ENCODE data around the gene PRDM16. TPM values are rescaled to one million over a fixed set of nuclear protein-coding genes. Genes with fewer than 3 reads are reported as not detected.

PRDM16 gene
- polyA plus RNA-seq, 1 donor (not counting 4 experiments of a cell fraction or from before 2014, with no cell fraction given): 0.05 TPM

DNA sequence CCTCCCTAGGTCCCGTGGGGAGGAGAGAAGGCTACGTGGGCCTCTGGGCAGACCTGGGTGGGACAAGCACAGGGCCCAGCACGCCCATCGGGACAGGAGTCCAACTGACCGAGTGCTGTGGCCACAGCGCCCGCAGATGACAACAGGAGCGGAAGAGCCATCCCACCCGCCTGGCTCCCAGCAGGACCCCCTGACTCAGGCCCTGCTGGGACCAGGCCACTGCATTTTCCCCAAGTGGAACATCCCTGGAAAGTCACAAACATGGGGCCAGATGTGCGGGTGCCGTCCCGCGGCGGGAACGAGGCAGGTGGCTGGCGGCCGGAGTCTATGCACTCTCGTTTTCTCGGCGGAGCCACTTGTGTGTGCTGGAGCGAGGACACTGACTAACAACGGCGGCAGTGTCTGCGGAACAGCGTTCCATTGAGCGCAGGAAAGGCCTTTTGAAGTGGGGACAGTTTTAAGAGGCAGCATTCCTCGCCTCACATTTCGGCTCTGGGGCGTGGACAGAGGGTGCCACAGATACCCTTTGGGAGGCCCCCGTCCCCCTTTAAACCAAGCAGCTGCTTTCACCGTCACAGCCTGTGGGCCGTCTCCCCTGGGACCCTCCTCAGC is 291.7 kb downstream of the PRDM16 start:
- no peak overlapping the region for H3K27ac ChIP-seq (ENCODE audit: control insufficient read depth, insufficient read depth, low read length)
- TF ChIP-seq, protein P1, sequence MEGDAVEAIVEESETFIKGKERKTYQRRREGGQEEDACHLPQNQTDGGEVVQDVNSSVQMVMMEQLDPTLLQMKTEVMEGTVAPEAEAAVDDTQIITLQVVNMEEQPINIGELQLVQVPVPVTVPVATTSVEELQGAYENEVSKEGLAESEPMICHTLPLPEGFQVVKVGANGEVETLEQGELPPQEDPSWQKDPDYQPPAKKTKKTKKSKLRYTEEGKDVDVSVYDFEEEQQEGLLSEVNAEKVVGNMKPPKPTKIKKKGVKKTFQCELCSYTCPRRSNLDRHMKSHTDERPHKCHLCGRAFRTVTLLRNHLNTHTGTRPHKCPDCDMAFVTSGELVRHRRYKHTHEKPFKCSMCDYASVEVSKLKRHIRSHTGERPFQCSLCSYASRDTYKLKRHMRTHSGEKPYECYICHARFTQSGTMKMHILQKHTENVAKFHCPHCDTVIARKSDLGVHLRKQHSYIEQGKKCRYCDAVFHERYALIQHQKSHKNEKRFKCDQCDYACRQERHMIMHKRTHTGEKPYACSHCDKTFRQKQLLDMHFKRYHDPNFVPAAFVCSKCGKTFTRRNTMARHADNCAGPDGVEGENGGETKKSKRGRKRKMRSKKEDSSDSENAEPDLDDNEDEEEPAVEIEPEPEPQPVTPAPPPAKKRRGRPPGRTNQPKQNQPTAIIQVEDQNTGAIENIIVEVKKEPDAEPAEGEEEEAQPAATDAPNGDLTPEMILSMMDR (optimal IDR thresholded peaks at IDR 0.05 in 1 of 3, IDR thresholded peaks at IDR 0.05 in 1 of 3, conservative IDR thresholded peaks at IDR 0.05 in 1 of 3; ENCODE audit: extremely low read depth in 1 of 3, insufficient read depth in 2 of 3, low read length in 3 of 3): no peak
- TF ChIP-seq EZH2 (IDR thresholded peaks at IDR 0.05; ENCODE audit: low read length): no peak
- no peaks in the 10 kb centered on the region for H3K9me1 ChIP-seq (ENCODE audit: control insufficient read depth, extremely low read depth, insufficient read depth, low read length)
- no peaks in the 10 kb centered on the region for H4K20me1 ChIP-seq (ENCODE audit: control insufficient read depth, extremely low read depth, insufficient read depth, low read length)
- dilution Hi-C loops (cut with MboI; ENCODE audit: extremely low pct_ligation_motif_present, low sequenced_read_pairs): no loop called here
- H3K27me3 ChIP-seq (ENCODE audit: control insufficient read depth, extremely low read depth, insufficient read depth, low read length): no peaks in the 10 kb centered on the region
- H3K9me3 ChIP-seq (ENCODE audit: control insufficient read depth, low read depth, low read length): no peaks in the 10 kb centered on the region
- DNase-seq (ENCODE audit: low read depth, low spot score) (no peak), FAIRE-seq (no peak)
- H3K9ac ChIP-seq (ENCODE audit: control insufficient read depth, extremely low read depth, insufficient read depth, low read length): no peak overlapping the region
- no peaks in the 10 kb centered on the region for H3K36me3 ChIP-seq (ENCODE audit: control insufficient read depth in 2 of 2, extremely low read depth in 1 of 2, insufficient read depth in 2 of 2, low read length in 2 of 2)
- no peak overlapping the region for H2AFZ ChIP-seq (ENCODE audit: control insufficient read depth, low read length)
- H3K4me2 ChIP-seq (ENCODE audit: control insufficient read depth, extremely low read depth, insufficient read depth, low read depth, low read length): no peak overlapping the region
- H3K4me1 ChIP-seq (ENCODE audit: control insufficient read depth, extremely low read depth, insufficient read depth, low read length): no peaks in the 10 kb centered on the region
- H3K4me3 ChIP-seq (ENCODE audit: control insufficient read depth in 2 of 3, extremely low read depth in 1 of 3, insufficient read depth in 2 of 3, low read depth in 1 of 3, low read length in 3 of 3): no peak overlapping the region
- H3K79me2 ChIP-seq (ENCODE audit: control insufficient read depth, insufficient read depth, low read length): no peaks in the 10 kb centered on the region

DNA sequence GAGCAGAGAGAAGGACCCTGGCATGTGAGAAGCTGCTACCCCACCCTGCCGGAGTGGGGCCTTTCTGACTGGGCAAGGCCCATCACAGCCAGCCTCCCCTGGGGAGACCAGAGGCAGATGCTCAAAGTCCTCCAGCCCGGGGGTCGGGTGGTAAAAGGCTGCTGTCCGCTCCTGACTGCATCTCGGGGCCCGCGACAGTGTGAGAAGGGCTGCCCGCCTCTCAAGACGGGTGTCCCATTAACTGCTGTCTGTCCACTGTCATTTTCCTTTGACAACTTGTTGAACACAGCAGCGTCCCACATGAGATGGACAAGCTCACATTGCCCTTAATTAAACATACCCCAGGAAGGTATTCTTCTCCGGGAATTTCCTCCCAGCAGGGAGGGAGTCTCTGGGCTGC is 294.0 kb downstream of the PRDM16 start:
- Histone ChIP-seq H3K4me3 (ENCODE audit: control insufficient read depth in 2 of 3, extremely low read depth in 1 of 3, insufficient read depth in 2 of 3, low read depth in 1 of 3, low read length in 3 of 3) (no peak overlapping the region), H3K27ac (ENCODE audit: control insufficient read depth, insufficient read depth, low read length) (no peak overlapping the region), H3K4me2 (ENCODE audit: control insufficient read depth, extremely low read depth, insufficient read depth, low read depth, low read length) (no peak overlapping the region), H3K9me1 (ENCODE audit: control insufficient read depth, extremely low read depth, insufficient read depth, low read length) (no peaks in the 10 kb centered on the region), H3K36me3 (ENCODE audit: control insufficient read depth in 2 of 2, extremely low read depth in 1 of 2, insufficient read depth in 2 of 2, low read length in 2 of 2) (no peaks in the 10 kb centered on the region), H3K79me2 (ENCODE audit: control insufficient read depth, insufficient read depth, low read length) (no peaks in the 10 kb centered on the region), H3K27me3 (ENCODE audit: control insufficient read depth, extremely low read depth, insufficient read depth, low read length) (no peaks in the 10 kb centered on the region), H2AFZ (ENCODE audit: control insufficient read depth, low read length) (no peak overlapping the region), H3K4me1 (ENCODE audit: control insufficient read depth, extremely low read depth, insufficient read depth, low read length) (no peaks in the 10 kb centered on the region), H4K20me1 (ENCODE audit: control insufficient read depth, extremely low read depth, insufficient read depth, low read length) (no peaks in the 10 kb centered on the region), H3K9me3 (ENCODE audit: control insufficient read depth, low read depth, low read length) (no peaks in the 10 kb centered on the region), H3K9ac (ENCODE audit: control insufficient read depth, extremely low read depth, insufficient read depth, low read length) (no peak overlapping the region)
- no peak for FAIRE-seq
- TF ChIP-seq EZH2 (IDR thresholded peaks at IDR 0.05; ENCODE audit: low read length): no peak
- dilution Hi-C loops (cut with MboI; ENCODE audit: extremely low pct_ligation_motif_present, low sequenced_read_pairs): no loop called here
- no peak for DNase-seq (ENCODE audit: low read depth, low spot score)

DNA sequence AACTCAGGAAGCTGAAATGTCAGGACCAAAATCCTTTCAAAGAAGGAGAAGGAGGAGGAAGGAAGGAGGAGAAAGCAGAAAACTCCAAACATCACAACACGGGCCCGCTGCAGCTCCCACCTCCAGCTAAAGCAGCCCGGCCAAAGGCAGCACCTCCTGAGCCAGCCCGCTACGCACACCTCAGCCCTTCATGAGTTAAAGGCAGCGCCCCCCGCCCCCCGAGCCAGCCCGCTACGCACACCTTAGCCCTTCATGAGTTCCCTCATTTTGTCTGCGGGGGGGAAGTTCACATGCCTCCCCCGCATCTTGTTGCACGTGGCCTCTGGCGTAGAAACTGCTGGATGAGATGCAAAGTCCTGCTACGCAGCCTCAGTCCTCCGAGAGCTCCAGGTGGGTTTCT is 294.8 kb downstream of the PRDM16 start:
- Histone ChIP-seq H3K4me2 (ENCODE audit: control insufficient read depth, extremely low read depth, insufficient read depth, low read depth, low read length) (no peak overlapping the region), H4K20me1 (ENCODE audit: control insufficient read depth, extremely low read depth, insufficient read depth, low read length) (no peaks in the 10 kb centered on the region), H3K9ac (ENCODE audit: control insufficient read depth, extremely low read depth, insufficient read depth, low read length) (no peak overlapping the region), H3K36me3 (ENCODE audit: control insufficient read depth in 2 of 2, extremely low read depth in 1 of 2, insufficient read depth in 2 of 2, low read length in 2 of 2) (no peaks in the 10 kb centered on the region), H3K9me1 (ENCODE audit: control insufficient read depth, extremely low read depth, insufficient read depth, low read length) (no peaks in the 10 kb centered on the region), H3K79me2 (ENCODE audit: control insufficient read depth, insufficient read depth, low read length) (no peaks in the 10 kb centered on the region), H3K27ac (ENCODE audit: control insufficient read depth, insufficient read depth, low read length) (no peak overlapping the region), H3K27me3 (ENCODE audit: control insufficient read depth, extremely low read depth, insufficient read depth, low read length) (no peaks in the 10 kb centered on the region), H3K4me3 (ENCODE audit: control insufficient read depth in 2 of 3, extremely low read depth in 1 of 3, insufficient read depth in 2 of 3, low read depth in 1 of 3, low read length in 3 of 3) (no peak overlapping the region), H2AFZ (ENCODE audit: control insufficient read depth, low read length) (no peak overlapping the region), H3K4me1 (ENCODE audit: control insufficient read depth, extremely low read depth, insufficient read depth, low read length) (no peaks in the 10 kb centered on the region), H3K9me3 (ENCODE audit: control insufficient read depth, low read depth, low read length) (no peaks in the 10 kb centered on the region)
- dilution Hi-C loops (cut with MboI; ENCODE audit: extremely low pct_ligation_motif_present, low sequenced_read_pairs): no loop called here
- DNase-seq (ENCODE audit: low read depth, low spot score): no peak
- TF ChIP-seq, protein P1 (optimal IDR thresholded peaks at IDR 0.05 in 1 of 3, IDR thresholded peaks at IDR 0.05 in 1 of 3, conservative IDR thresholded peaks at IDR 0.05 in 1 of 3; ENCODE audit: extremely low read depth in 1 of 3, insufficient read depth in 2 of 3, low read length in 3 of 3): no peak
- no peak for TF ChIP-seq EZH2 (IDR thresholded peaks at IDR 0.05; ENCODE audit: low read length)
- no peak for FAIRE-seq
